DOHH2 (cell line): ENCODE results near the gene KDM7A.

Source experiments
- EZH2phosphoT487 ChIP-seq: fragments of 200-600 bp; sonication (generic); IDR thresholded peaks from 2 replicates; pipeline ENCODE4 v1.6.1; 2017; ENCODE audit warnings: borderline replicate concordance, mild to moderate bottlenecking, antibody characterized with exemption, low read length, moderate library complexity, mixed read lengths
- TF ChIP-seq, protein P1 (sequence below): fragments of 200-600 bp; sonication (generic); IDR thresholded peaks from one replicate; pipeline ENCODE4 v1.5.1; 2014; ENCODE audit warnings: antibody characterized with exemption, mild to moderate bottlenecking, low read depth, low read length; ENCODE audit not compliant: poor library complexity, severe bottlenecking

DNA sequence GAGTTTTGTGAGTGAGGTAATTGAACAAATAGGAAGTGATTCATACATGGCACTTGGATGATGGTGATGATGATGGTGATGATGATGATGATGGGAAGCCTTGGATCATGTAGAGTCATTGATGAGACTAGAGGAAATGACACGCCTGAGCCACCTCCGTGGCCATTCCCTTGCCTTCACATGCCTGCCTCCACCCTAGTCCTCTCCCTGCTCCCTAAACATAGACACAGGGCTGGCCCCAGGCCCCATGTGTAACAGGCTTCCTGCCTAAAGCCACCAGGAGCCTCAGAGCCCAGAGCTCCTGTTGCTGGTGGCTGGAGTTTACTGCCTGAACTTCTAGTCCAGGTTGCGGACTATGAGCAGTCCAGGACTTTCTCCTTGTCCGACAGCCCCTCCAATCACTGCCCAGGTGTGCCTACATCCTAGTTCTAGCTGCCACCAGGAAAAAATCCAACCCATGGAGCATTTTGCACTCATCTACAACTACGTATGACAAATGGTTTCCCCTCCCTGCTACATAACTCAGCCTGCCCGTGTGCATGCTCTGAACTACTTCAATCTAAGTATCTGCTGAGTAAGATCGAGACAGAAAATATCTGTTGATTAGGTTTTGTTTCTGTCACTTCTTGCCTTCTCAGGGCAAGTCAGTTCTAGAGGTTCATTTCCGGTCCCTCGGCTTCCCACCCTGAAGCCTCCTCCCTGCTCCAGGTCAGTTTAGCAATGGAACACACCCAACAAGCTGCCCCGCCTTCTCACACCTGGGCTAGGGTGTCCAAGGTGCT, 35.5 kb upstream of the KDM7A start:
- TF ChIP-seq, protein P1, sequence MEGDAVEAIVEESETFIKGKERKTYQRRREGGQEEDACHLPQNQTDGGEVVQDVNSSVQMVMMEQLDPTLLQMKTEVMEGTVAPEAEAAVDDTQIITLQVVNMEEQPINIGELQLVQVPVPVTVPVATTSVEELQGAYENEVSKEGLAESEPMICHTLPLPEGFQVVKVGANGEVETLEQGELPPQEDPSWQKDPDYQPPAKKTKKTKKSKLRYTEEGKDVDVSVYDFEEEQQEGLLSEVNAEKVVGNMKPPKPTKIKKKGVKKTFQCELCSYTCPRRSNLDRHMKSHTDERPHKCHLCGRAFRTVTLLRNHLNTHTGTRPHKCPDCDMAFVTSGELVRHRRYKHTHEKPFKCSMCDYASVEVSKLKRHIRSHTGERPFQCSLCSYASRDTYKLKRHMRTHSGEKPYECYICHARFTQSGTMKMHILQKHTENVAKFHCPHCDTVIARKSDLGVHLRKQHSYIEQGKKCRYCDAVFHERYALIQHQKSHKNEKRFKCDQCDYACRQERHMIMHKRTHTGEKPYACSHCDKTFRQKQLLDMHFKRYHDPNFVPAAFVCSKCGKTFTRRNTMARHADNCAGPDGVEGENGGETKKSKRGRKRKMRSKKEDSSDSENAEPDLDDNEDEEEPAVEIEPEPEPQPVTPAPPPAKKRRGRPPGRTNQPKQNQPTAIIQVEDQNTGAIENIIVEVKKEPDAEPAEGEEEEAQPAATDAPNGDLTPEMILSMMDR = no peak
- TF ChIP-seq EZH2phosphoT487 = no peak
